ENCODE data around the gene SLK.

DNA sequence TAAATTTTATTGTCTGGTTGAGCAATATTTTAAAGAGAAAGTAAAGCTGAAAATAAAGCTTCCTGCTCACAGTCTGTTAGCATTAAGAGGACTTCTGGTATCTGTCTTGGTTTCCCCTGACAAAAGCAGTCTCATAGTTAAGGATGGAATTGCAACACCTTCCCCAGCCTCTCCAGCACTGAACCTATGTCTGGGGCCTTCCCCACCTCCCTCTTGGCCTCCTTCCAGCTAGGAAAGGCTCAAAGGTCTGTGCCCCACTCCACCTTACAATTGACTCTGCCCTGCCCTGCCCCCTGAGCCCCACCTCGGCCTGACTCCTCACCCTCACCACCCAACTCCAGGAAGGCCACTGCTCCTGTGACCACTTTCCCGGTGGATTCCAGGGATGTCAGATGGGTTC, 85.5 kb downstream of the SLK start:
- TF ChIP-seq ZFX (IDR thresholded peaks at IDR 0.05), result no peak
- no peak for TF ChIP-seq CTCF (conservative IDR thresholded peaks at IDR 0.05)

Data from C4-2B (cell line).